Skin of body (tissue), 2 donors: ENCODE measurements around the gene HOXD10. TPM values are rescaled to one million over a fixed set of nuclear protein-coding genes. Genes with fewer than 3 reads are reported as not detected.

Experiments
- DNase-seq: peaks from one replicate; lab custom pipeline; 2025; lab: John Stamatoyannopoulos, UW
- total RNA-seq: library from RNA; depleted of rRNA; stranded (reverse); fragments of >200 nt; gene quantifications from one replicate; pipeline ENCODE4 v1.2.3, GENCODE V29; 2014

HOXD10 gene
- total RNA-seq, 1 donor from 2014 or later: 1.8 TPM

- DNase-seq: no peak
These were observed 33.5 kb upstream of the HOXD10 start for GRCh38 chr2:176082824-176083751.

- no peak for DNase-seq
These were observed 32.7 kb upstream of the HOXD10 start, which contains the start of gene EVX2 for GRCh38 chr2:176083796-176084261. TSS of gene EVX2 (minus strand) at chr2:176083962. CDS start at chr2:176083776, 186 bp downstream.

GRCh38 chr2:176084611-176085119 lies 31.9 kb upstream of the HOXD10 start:
- no peak for DNase-seq

GRCh38 chr2:176085120-176085788 lies 31.3 kb upstream of the HOXD10 start:
- no peak for DNase-seq

- peak; percentile 16 for DNase-seq
These were observed 30.5 kb upstream of the HOXD10 start for GRCh38 chr2:176085861-176086771.

GRCh38 chr2:176087330-176088047 lies 29.1 kb upstream of the HOXD10 start:
- no peak for DNase-seq

- DNase-seq: no peak
These were observed 28.3 kb upstream of the HOXD10 start for GRCh38 chr2:176088048-176088936.

GRCh38 chr2:176088937-176089842 lies 27.4 kb upstream of the HOXD10 start:
- DNase-seq: no peak

- DNase-seq: no peak
These were observed 26.7 kb upstream of the HOXD10 start for GRCh38 chr2:176089843-176090395.

- no peak for DNase-seq
These were observed 25.7 kb upstream of the HOXD10 start for GRCh38 chr2:176090862-176091261.

GRCh38 chr2:176091329-176092258 lies 25.0 kb upstream of the HOXD10 start:
- DNase-seq: no peak

- no peak for DNase-seq
These were observed 24.1 kb upstream of the HOXD10 start, which contains the start of gene HOXD13 for GRCh38 chr2:176092270-176093144. TSS of gene HOXD13 (plus strand) at chr2:176092721. CDS start at chr2:176092891, 170 bp downstream.

GRCh38 chr2:176093145-176093897 lies 23.3 kb upstream of the HOXD10 start:
- no peak for DNase-seq

GRCh38 chr2:176093898-176094249 lies 22.7 kb upstream of the HOXD10 start:
- DNase-seq: no peak

- DNase-seq: no peak
These were observed 22.2 kb upstream of the HOXD10 start for GRCh38 chr2:176094349-176094748.
